SJCRH30 (cell line): ENCODE results near the gene ST6GALNAC3. TPM values are rescaled to one million over a fixed set of nuclear protein-coding genes. Genes with fewer than 3 reads are reported as not detected.

Experiments
- DNase-seq, 2 experiments: peaks; one replicate each; pipeline ENCODE4 v3.0.0-alpha.2; 2015 to 2020
- H3K27ac ChIP-seq: fragments of 250-450 bp; sonication (Bioruptor Pico); 2 replicates; pipeline ENCODE4 v1.5.1; 2020; ENCODE audit warnings: mild to moderate bottlenecking, moderate library complexity
- H3K27me3 ChIP-seq: fragments of 250-450 bp; sonication (Bioruptor Pico); 2 replicates; pipeline ENCODE4 v1.5.1; 2020; ENCODE audit warnings: mild to moderate bottlenecking, moderate library complexity
- H3K36me3 ChIP-seq: fragments of 250-450 bp; sonication (Bioruptor Pico); 2 replicates; pipeline ENCODE4 v1.5.1; 2020; ENCODE audit warnings: mild to moderate bottlenecking, moderate library complexity
- H3K4me1 ChIP-seq: fragments of 250-450 bp; sonication (Bioruptor Pico); 2 replicates; pipeline ENCODE4 v1.5.1; 2020; ENCODE audit warnings: mild to moderate bottlenecking, moderate library complexity
- H3K4me3 ChIP-seq: fragments of 250-450 bp; sonication (Bioruptor Pico); 2 replicates; pipeline ENCODE4 v1.5.1; 2020; ENCODE audit warnings: mild to moderate bottlenecking, moderate library complexity
- H3K9me3 ChIP-seq: fragments of 250-450 bp; sonication (Bioruptor Pico); replicated peaks from 2 replicates; pipeline ENCODE4 v1.5.1; 2020; ENCODE audit warnings: mild to moderate bottlenecking, moderate library complexity
- total RNA-seq: library from RNA; depleted of rRNA; stranded (reverse); fragments of >200 nt; shearing (Covaris generic); gene quantifications from 2 replicates; pipeline ENCODE4 v1.2.3, GENCODE V29; 2014

The ST6GALNAC3 gene
- total RNA-seq, 1 experiment from 2014 or later: 6.4 TPM

GRCh38 chr1:76260279-76260678 lies 185.7 kb downstream of the ST6GALNAC3 start:
- Histone ChIP-seq H3K27ac (no peak overlapping the region), H3K4me1 (no peaks in the 10 kb centered on the region), H3K4me3 (no peak overlapping the region), H3K36me3 (no peaks in the 10 kb centered on the region), H3K9me3 (no peaks in the 10 kb centered on the region), H3K27me3 (no peaks in the 10 kb centered on the region)
- DNase-seq: no peak

GRCh38 chr1:76262601-76263000 lies 188.1 kb downstream of the ST6GALNAC3 start:
- no peak for DNase-seq
- Histone ChIP-seq H3K36me3 (no peaks in the 10 kb centered on the region), H3K4me1 (peaks cover 15% of the 10 kb centered on the region), H3K27ac (no peak overlapping the region), H3K27me3 (no peaks in the 10 kb centered on the region), H3K4me3 (no peak overlapping the region), H3K9me3 (no peaks in the 10 kb centered on the region)

GRCh38 chr1:76264642-76265041 lies 190.1 kb downstream of the ST6GALNAC3 start:
- peaks cover 34% of the 10 kb centered on the region for H3K4me1 ChIP-seq
- H3K9me3 ChIP-seq: no peaks in the 10 kb centered on the region
- H3K27me3 ChIP-seq: no peaks in the 10 kb centered on the region
- H3K27ac ChIP-seq: no peak overlapping the region
- DNase-seq: no peak
- H3K4me3 ChIP-seq: no peak overlapping the region
- no peaks in the 10 kb centered on the region for H3K36me3 ChIP-seq

- DNase-seq: peak; percentile 92 to 96
- peak overlapping the region; percentile 95 for H3K27ac ChIP-seq
- H3K27me3 ChIP-seq: no peaks in the 10 kb centered on the region
- H3K4me1 ChIP-seq: peaks cover 39% of the 10 kb centered on the region
- peak overlapping the region; percentile 11 for H3K4me3 ChIP-seq
- H3K9me3 ChIP-seq: no peaks in the 10 kb centered on the region
- H3K36me3 ChIP-seq: no peaks in the 10 kb centered on the region
These were observed 192.2 kb downstream of the ST6GALNAC3 start for GRCh38 chr1:76266762-76267161.

- H3K27ac ChIP-seq: peak overlapping the region; percentile 95
- no peaks in the 10 kb centered on the region for H3K9me3 ChIP-seq
- no peaks in the 10 kb centered on the region for H3K36me3 ChIP-seq
- H3K27me3 ChIP-seq: no peaks in the 10 kb centered on the region
- no peak overlapping the region; the same call in 1 of the 2 replicates for H3K4me3 ChIP-seq
- DNase-seq: peak; percentile 33 to 87
- peaks cover 39% of the 10 kb centered on the region for H3K4me1 ChIP-seq
These were observed 193.1 kb downstream of the ST6GALNAC3 start for GRCh38 chr1:76267631-76268030.

- DNase-seq: peak; percentile 53 to 76
- peak overlapping the region; percentile 95 for H3K27ac ChIP-seq
These were observed 193.8 kb downstream of the ST6GALNAC3 start for GRCh38 chr1:76268341-76268740.

GRCh38 chr1:76269155-76269554 lies 194.6 kb downstream of the ST6GALNAC3 start:
- H3K36me3 ChIP-seq: no peaks in the 10 kb centered on the region
- no peaks in the 10 kb centered on the region for H3K27me3 ChIP-seq
- H3K4me3 ChIP-seq: peak overlapping the region; percentile 0; the same call in 1 of the 2 replicates
- no peaks in the 10 kb centered on the region for H3K9me3 ChIP-seq
- DNase-seq: peak; percentile 84 to 91
- peaks cover 39% of the 10 kb centered on the region for H3K4me1 ChIP-seq
- H3K27ac ChIP-seq: peak overlapping the region; percentile 95

More at GRCh38 chr1:76268341-76268740, 193.8 kb downstream of the ST6GALNAC3 start:
- Histone ChIP-seq H3K9me3 (no peaks in the 10 kb centered on the region), H3K4me3 (no peak overlapping the region), H3K36me3 (no peaks in the 10 kb centered on the region), H3K4me1 (peaks cover 39% of the 10 kb centered on the region), H3K27me3 (no peaks in the 10 kb centered on the region)

- Histone ChIP-seq H3K4me3 (no peak overlapping the region), H3K27me3 (no peaks in the 10 kb centered on the region), H3K27ac (no peak overlapping the region), H3K4me1 (peaks cover 11% of the 10 kb centered on the region), H3K36me3 (no peaks in the 10 kb centered on the region), H3K9me3 (no peaks in the 10 kb centered on the region)
- no peak for DNase-seq
These were observed 199.8 kb downstream of the ST6GALNAC3 start for GRCh38 chr1:76274302-76274701.

- Histone ChIP-seq H3K4me1 (peaks cover 7% of the 10 kb centered on the region), H3K4me3 (no peak overlapping the region), H3K36me3 (no peaks in the 10 kb centered on the region), H3K9me3 (no peaks in the 10 kb centered on the region), H3K27ac (no peak overlapping the region), H3K27me3 (no peaks in the 10 kb centered on the region)
- DNase-seq: no peak
These were observed 200.2 kb downstream of the ST6GALNAC3 start for GRCh38 chr1:76274718-76275117.

GRCh38 chr1:76278711-76279100 lies 204.2 kb downstream of the ST6GALNAC3 start:
- H3K9me3 ChIP-seq: no peaks in the 10 kb centered on the region
- H3K27ac ChIP-seq: no peak overlapping the region
- H3K4me3 ChIP-seq: no peak overlapping the region
- H3K4me1 ChIP-seq: 0 out of 2 replicates have a peak, but pooled peaks cover 2% of the 10 kb centered on the region
- DNase-seq: no peak
- H3K27me3 ChIP-seq: no peaks in the 10 kb centered on the region
- H3K36me3 ChIP-seq: no peaks in the 10 kb centered on the region

- Histone ChIP-seq H3K27ac (no peak overlapping the region; the same call in 1 of the 2 replicates), H3K4me3 (no peak overlapping the region)
These were observed 204.7 kb downstream of the ST6GALNAC3 start for GRCh38 chr1:76279101-76279748.

GRCh38 chr1:76281306-76281705 lies 206.8 kb downstream of the ST6GALNAC3 start:
- DNase-seq: no peak
- Histone ChIP-seq H3K4me1 (0 out of 2 replicates have a peak, but pooled peaks cover 2% of the 10 kb centered on the region), H3K27ac (no peak overlapping the region), H3K36me3 (no peaks in the 10 kb centered on the region), H3K9me3 (no peaks in the 10 kb centered on the region), H3K27me3 (no peaks in the 10 kb centered on the region), H3K4me3 (no peak overlapping the region)

More at GRCh38 chr1:76279101-76279748, 204.7 kb downstream of the ST6GALNAC3 start:
- DNase-seq: peak in 1 of 2 experiments; percentile 22
- no peaks in the 10 kb centered on the region for H3K36me3 ChIP-seq
- H3K9me3 ChIP-seq: no peaks in the 10 kb centered on the region
- H3K27me3 ChIP-seq: no peaks in the 10 kb centered on the region
- 0 out of 2 replicates have a peak, but pooled peaks cover 2% of the 10 kb centered on the region for H3K4me1 ChIP-seq

GRCh38 chr1:76284842-76285241 lies 210.3 kb downstream of the ST6GALNAC3 start:
- no peaks in the 10 kb centered on the region for H3K27me3 ChIP-seq
- H3K4me3 ChIP-seq: no peak overlapping the region
- no peaks in the 10 kb centered on the region for H3K9me3 ChIP-seq
- H3K36me3 ChIP-seq: no peaks in the 10 kb centered on the region
- H3K27ac ChIP-seq: no peak overlapping the region
- no peaks in the 10 kb centered on the region for H3K4me1 ChIP-seq
- DNase-seq: no peak

- H3K36me3 ChIP-seq: no peaks in the 10 kb centered on the region
- DNase-seq: no peak
- H3K27ac ChIP-seq: no peak overlapping the region
- H3K4me3 ChIP-seq: no peak overlapping the region
- peaks cover 2% of the 10 kb centered on the region; the same call in 1 of the 2 replicates for H3K4me1 ChIP-seq
- H3K27me3 ChIP-seq: no peaks in the 10 kb centered on the region
- H3K9me3 ChIP-seq: no peaks in the 10 kb centered on the region
These were observed 211.1 kb downstream of the ST6GALNAC3 start for GRCh38 chr1:76285578-76286135.

- Histone ChIP-seq H3K9me3 (no peaks in the 10 kb centered on the region), H3K36me3 (no peaks in the 10 kb centered on the region), H3K4me3 (no peak overlapping the region), H3K27ac (no peak overlapping the region), H3K4me1 (peaks cover 2% of the 10 kb centered on the region; the same call in 1 of the 2 replicates), H3K27me3 (no peaks in the 10 kb centered on the region)
- no peak for DNase-seq
These were observed 213.4 kb downstream of the ST6GALNAC3 start for GRCh38 chr1:76287917-76288316.
